ENCODE measurements around the gene TEX19. TPM values are rescaled to one million over a fixed set of nuclear protein-coding genes. Genes with fewer than 3 reads are reported as not detected.
A peak's percentile ranks its signal among the peaks of the same experiment; 100 is the strongest.
"Not testable (repeated sequence)": the region's sequence is repeated elsewhere in the genome, so short reads cannot be mapped to it uniquely, and the experiment has no call there.

TEX19 gene
- total RNA-seq, 2 experiments from 2014 or later = not detected

- Mint-ChIP-seq H3K9me3 (no peaks in the 10 kb centered on the region), H3K4me1 (peaks cover 17% of the 10 kb centered on the region), H3K27me3 (no peaks in the 10 kb centered on the region), H3K4me3 (peak overlapping the region; percentile 50), H3K36me3 (ENCODE audit: low read depth) (peaks cover 22% of the 10 kb centered on the region), H3K27ac (peak overlapping the region; percentile 74)
- ChIA-PET CTCF (interaction anchor here (0.6 to 0.7 kb wide), 2 partner anchors 11 to 35 kb away, joined by 3 read pairs; no protein-coding TSS in a partner anchor), POLR2A (interaction anchor here (0.7 kb wide), 1 partner anchor 56 kb away, joined by 3 read pairs; no protein-coding TSS in a partner anchor)
- peak; percentile 76 for DNase-seq
Observed at GRCh38 chr17:82400830-82401229, 41.8 kb downstream of the TEX19 start.

- no peak overlapping the region for H3K27ac Mint-ChIP-seq
- ChIA-PET POLR2A (no interaction called here), CTCF (interaction anchor here (0.7 kb wide), 1 partner anchor 11 kb away, joined by 3 read pairs; no protein-coding TSS in a partner anchor)
- no peaks in the 10 kb centered on the region for H3K27me3 Mint-ChIP-seq
- H3K4me3 Mint-ChIP-seq = no peak overlapping the region
- H3K9me3 Mint-ChIP-seq = no peaks in the 10 kb centered on the region
- no peak for DNase-seq
- peaks cover 24% of the 10 kb centered on the region for H3K4me1 Mint-ChIP-seq
- peaks cover 22% of the 10 kb centered on the region for H3K36me3 Mint-ChIP-seq (ENCODE audit: low read depth)
Observed at GRCh38 chr17:82402865-82403264, 43.8 kb downstream of the TEX19 start.

GRCh38 chr17:82403662-82404660, 44.9 kb downstream of the TEX19 start:
- Mint-ChIP-seq H3K36me3 (ENCODE audit: low read depth) (peaks cover 22% of the 10 kb centered on the region), H3K4me3 (no peak overlapping the region), H3K27ac (no peak overlapping the region), H3K4me1 (peaks cover 24% of the 10 kb centered on the region), H3K27me3 (no peaks in the 10 kb centered on the region), H3K9me3 (no peaks in the 10 kb centered on the region)
- CTCF ChIA-PET = no interaction called here
- POLR2A ChIA-PET = no interaction called here
- no peak for DNase-seq

GRCh38 chr17:82405051-82405450, 46.0 kb downstream of the TEX19 start:
- Mint-ChIP-seq H3K27me3 (no peaks in the 10 kb centered on the region), H3K27ac (no peak overlapping the region), H3K36me3 (ENCODE audit: low read depth) (peaks cover 22% of the 10 kb centered on the region), H3K9me3 (no peaks in the 10 kb centered on the region), H3K4me1 (peaks cover 22% of the 10 kb centered on the region), H3K4me3 (no peak overlapping the region)
- POLR2A ChIA-PET = no interaction called here
- no peak for DNase-seq
- CTCF ChIA-PET = interaction anchor here (0.7 kb wide), 1 partner anchor 100 kb away, joined by 3 read pairs; no protein-coding TSS in a partner anchor

GRCh38 chr17:82406131-82406671, 47.2 kb downstream of the TEX19 start:
- CTCF ChIA-PET = interaction anchor here (0.7 kb wide), 1 partner anchor 61 kb away, joined by 4 read pairs; no protein-coding TSS in a partner anchor
- Mint-ChIP-seq H3K4me3 (no peak overlapping the region), H3K27me3 (no peaks in the 10 kb centered on the region), H3K36me3 (ENCODE audit: low read depth) (peaks cover 20% of the 10 kb centered on the region), H3K4me1 (peaks cover 13% of the 10 kb centered on the region), H3K27ac (no peak overlapping the region), H3K9me3 (no peaks in the 10 kb centered on the region)
- POLR2A ChIA-PET = no interaction called here
- DNase-seq = no peak

GRCh38 chr17:82407255-82407654, 48.2 kb downstream of the TEX19 start:
- H3K4me3 Mint-ChIP-seq = no peak overlapping the region

GRCh38 chr17:82408288-82408937, 49.4 kb downstream of the TEX19 start:
- no peak overlapping the region for H3K27ac Mint-ChIP-seq
- H3K36me3 Mint-ChIP-seq (ENCODE audit: low read depth) = peaks cover 11% of the 10 kb centered on the region
- H3K4me1 Mint-ChIP-seq = peaks cover 9% of the 10 kb centered on the region
- CTCF ChIA-PET = no interaction called here
- no peaks in the 10 kb centered on the region for H3K27me3 Mint-ChIP-seq
- H3K4me3 Mint-ChIP-seq = no peak overlapping the region
- H3K9me3 Mint-ChIP-seq = no peaks in the 10 kb centered on the region
- DNase-seq = no peak
- POLR2A ChIA-PET = interaction anchor here (1.6 kb wide), 1 partner anchor 9 kb away, joined by 4 read pairs; no protein-coding TSS in a partner anchor

More at GRCh38 chr17:82407255-82407654, 48.2 kb downstream of the TEX19 start:
- POLR2A ChIA-PET = no interaction called here
- Mint-ChIP-seq H3K27me3 (no peaks in the 10 kb centered on the region), H3K27ac (no peak overlapping the region), H3K9me3 (no peaks in the 10 kb centered on the region), H3K4me1 (peaks cover 7% of the 10 kb centered on the region), H3K36me3 (ENCODE audit: low read depth) (peaks cover 17% of the 10 kb centered on the region)
- DNase-seq = no peak
- CTCF ChIA-PET = no interaction called here

GRCh38 chr17:82408938-82409318, 49.9 kb downstream of the TEX19 start:
- CTCF ChIA-PET = no interaction called here
- Mint-ChIP-seq H3K9me3 (no peaks in the 10 kb centered on the region), H3K36me3 (ENCODE audit: low read depth) (peaks cover 7% of the 10 kb centered on the region), H3K4me1 (peaks cover 9% of the 10 kb centered on the region), H3K27ac (no peak overlapping the region), H3K4me3 (no peak overlapping the region), H3K27me3 (no peaks in the 10 kb centered on the region)
- no peak for DNase-seq
- POLR2A ChIA-PET = interaction anchor here (1.6 kb wide), 1 partner anchor 9 kb away, joined by 4 read pairs; no protein-coding TSS in a partner anchor

GRCh38 chr17:82410014-82410716, 51.1 kb downstream of the TEX19 start:
- no peaks in the 10 kb centered on the region for H3K9me3 Mint-ChIP-seq
- no peaks in the 10 kb centered on the region for H3K27me3 Mint-ChIP-seq
- H3K36me3 Mint-ChIP-seq (ENCODE audit: low read depth) = peaks cover 8% of the 10 kb centered on the region
- DNase-seq = no peak
- H3K4me1 Mint-ChIP-seq = peaks cover 17% of the 10 kb centered on the region
- POLR2A ChIA-PET = interaction anchor here (1.6 kb wide), 1 partner anchor 7 kb away, joined by 4 read pairs; no protein-coding TSS in a partner anchor
- no peak overlapping the region for H3K27ac Mint-ChIP-seq
- no peak overlapping the region for H3K4me3 Mint-ChIP-seq
- CTCF ChIA-PET = interaction anchor here (1.1 to 1.3 kb wide), 2 partner anchors 14 to 168 kb away, joined by 3 to 4 read pairs; no protein-coding TSS in a partner anchor

GRCh38 chr17:82411396-82412053, 52.5 kb downstream of the TEX19 start:
- Mint-ChIP-seq H3K9me3 (no peaks in the 10 kb centered on the region), H3K27ac (no peak overlapping the region), H3K27me3 (no peaks in the 10 kb centered on the region), H3K4me3 (no peak overlapping the region), H3K4me1 (peaks cover 20% of the 10 kb centered on the region), H3K36me3 (ENCODE audit: low read depth) (peaks cover 6% of the 10 kb centered on the region)
- no peak for DNase-seq
- CTCF ChIA-PET = interaction anchor here (1.3 kb wide), 1 partner anchor 13 kb away, joined by 3 read pairs; no protein-coding TSS in a partner anchor
- POLR2A ChIA-PET = interaction anchor here (1.2 kb wide), 1 partner anchor 38 kb away, joined by 5 read pairs; no protein-coding TSS in a partner anchor

- H3K9me3 Mint-ChIP-seq; DNase-seq; H3K4me3 Mint-ChIP-seq; H3K36me3 Mint-ChIP-seq (ENCODE audit: low read depth); H3K27me3 Mint-ChIP-seq; CTCF ChIA-PET; H3K27ac Mint-ChIP-seq: not testable (repeated sequence)
- H3K4me1 Mint-ChIP-seq = peaks cover 20% of the 10 kb centered on the region
- POLR2A ChIA-PET = interaction anchor here (1.2 kb wide), 1 partner anchor 37 kb away, joined by 5 read pairs; no protein-coding TSS in a partner anchor
Observed at GRCh38 chr17:82412081-82412480, 53.0 kb downstream of the TEX19 start.
